GM12873 (cell line): ENCODE results near the gene MCTP2.
A peak's percentile ranks its signal among the peaks of the same experiment; 100 is the strongest.

Experiments used
- TF ChIP-seq, protein P1 (sequence below): IDR thresholded peaks from 2 replicates; pipeline ENCODE4 v1.5.1; 2012; ENCODE audit warnings: low read depth, mild to moderate bottlenecking, moderate library complexity, low read length, control low read depth; ENCODE audit not compliant: insufficient read depth; ENCODE audit errors: missing control alignments

MCTP2 gene

DNA sequence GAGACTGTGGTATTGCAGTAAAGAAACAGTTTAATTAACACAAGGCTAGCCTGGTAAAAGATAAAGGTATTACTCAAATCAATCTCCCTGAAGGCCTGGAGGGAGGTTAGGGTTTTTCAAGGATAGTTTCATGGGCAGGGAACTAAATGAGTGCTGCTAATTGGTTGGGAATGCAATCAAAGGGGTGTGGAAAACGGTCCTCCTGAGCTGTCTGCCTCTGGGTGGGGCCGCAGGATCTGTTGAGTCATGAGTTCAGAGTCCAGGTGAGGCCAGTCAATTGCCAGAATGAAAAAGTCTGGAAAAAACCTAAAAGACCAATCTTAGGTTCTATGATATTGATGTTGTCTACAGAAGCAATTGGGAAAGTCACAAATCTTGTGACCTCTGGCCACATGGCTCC is 293.2 kb downstream of the MCTP2 start:
- TF ChIP-seq, protein P1, sequence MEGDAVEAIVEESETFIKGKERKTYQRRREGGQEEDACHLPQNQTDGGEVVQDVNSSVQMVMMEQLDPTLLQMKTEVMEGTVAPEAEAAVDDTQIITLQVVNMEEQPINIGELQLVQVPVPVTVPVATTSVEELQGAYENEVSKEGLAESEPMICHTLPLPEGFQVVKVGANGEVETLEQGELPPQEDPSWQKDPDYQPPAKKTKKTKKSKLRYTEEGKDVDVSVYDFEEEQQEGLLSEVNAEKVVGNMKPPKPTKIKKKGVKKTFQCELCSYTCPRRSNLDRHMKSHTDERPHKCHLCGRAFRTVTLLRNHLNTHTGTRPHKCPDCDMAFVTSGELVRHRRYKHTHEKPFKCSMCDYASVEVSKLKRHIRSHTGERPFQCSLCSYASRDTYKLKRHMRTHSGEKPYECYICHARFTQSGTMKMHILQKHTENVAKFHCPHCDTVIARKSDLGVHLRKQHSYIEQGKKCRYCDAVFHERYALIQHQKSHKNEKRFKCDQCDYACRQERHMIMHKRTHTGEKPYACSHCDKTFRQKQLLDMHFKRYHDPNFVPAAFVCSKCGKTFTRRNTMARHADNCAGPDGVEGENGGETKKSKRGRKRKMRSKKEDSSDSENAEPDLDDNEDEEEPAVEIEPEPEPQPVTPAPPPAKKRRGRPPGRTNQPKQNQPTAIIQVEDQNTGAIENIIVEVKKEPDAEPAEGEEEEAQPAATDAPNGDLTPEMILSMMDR: no peak

GRCh38 chr15:94526071-94526689 is 294.8 kb downstream of the MCTP2 start:
- TF ChIP-seq, protein P1: peak; percentile 49

DNA sequence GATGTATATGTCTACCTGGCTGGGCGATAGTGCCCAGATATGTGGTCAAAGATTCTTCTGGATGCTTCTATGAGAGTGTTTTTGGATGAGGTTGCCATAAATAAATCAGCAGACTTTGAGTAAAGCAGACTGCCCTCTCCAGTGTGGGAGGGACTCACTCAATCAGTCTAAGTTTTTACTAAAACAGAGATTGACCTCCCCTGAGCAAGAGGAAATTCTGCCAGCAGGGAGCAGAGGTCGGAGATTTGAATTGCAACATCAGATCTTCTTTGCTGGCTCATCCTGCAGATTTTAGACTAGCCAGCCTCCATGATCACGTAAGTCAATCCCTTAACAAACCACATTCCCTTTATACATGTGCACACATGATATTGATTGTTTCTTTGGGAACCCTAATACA is 300.9 kb downstream of the MCTP2 start:
- TF ChIP-seq, protein P1: no peak
